Neural cell (in vitro differentiated cells): ENCODE data around the gene LEMD2. TPM values are rescaled to one million over a fixed set of nuclear protein-coding genes. Genes with fewer than 3 reads are reported as not detected.

Source experiments
- H2AFZ ChIP-seq: fragments of 200-600, 300-800 bp; sonication (generic), shearing (Covaris generic); 2 replicates; pipeline ENCODE4 v1.6.0; 2014; ENCODE audit warnings: low read depth, mild to moderate bottlenecking, antibody characterized with exemption, low read length, moderate library complexity
- H3F3A ChIP-seq: fragments of 200-600 bp; shearing (Covaris generic); 2 replicates; pipeline ENCODE4 v1.6.1; 2016; ENCODE audit warnings: mild to moderate bottlenecking, moderate library complexity, mixed read lengths, antibody characterized with exemption, low read length; ENCODE audit not compliant: insufficient read depth, poor library complexity, severe bottlenecking
- H3K27ac ChIP-seq: fragments of 200-600, 300-800 bp; sonication (generic), shearing (Covaris generic); 2 replicates; pipeline ENCODE4 v1.5.1; 2014; ENCODE audit warnings: mild to moderate bottlenecking, low read length, moderate library complexity
- H3K27me3 ChIP-seq: fragments of 300-800, 200-600 bp; sonication (generic), shearing (Covaris generic); 2 replicates; pipeline ENCODE4 v1.6.0; 2014; ENCODE audit warnings: mild to moderate bottlenecking, low read depth, low read length, moderate library complexity; ENCODE audit not compliant: insufficient read depth
- H3K36me3 ChIP-seq: fragments of 300-800, 200-600 bp; sonication (generic), shearing (Covaris generic); 2 replicates; pipeline ENCODE4 v1.5.1; 2014; ENCODE audit warnings: mild to moderate bottlenecking, antibody characterized with exemption, low read length, moderate library complexity; ENCODE audit not compliant: insufficient read depth
- H3K4me2 ChIP-seq: fragments of 300-800, 200-600 bp; sonication (generic), shearing (Covaris generic); 2 replicates; pipeline ENCODE4 v1.6.0; 2014; ENCODE audit warnings: mild to moderate bottlenecking, low read length
- H3K4me3 ChIP-seq: fragments of 300-800, 200-600 bp; sonication (generic), shearing (Covaris generic); 2 replicates; pipeline ENCODE4 v1.5.1; 2014; ENCODE audit warnings: mild to moderate bottlenecking, low read length, moderate library complexity
- H3K79me2 ChIP-seq: fragments of 200-600 bp; shearing (Covaris generic); replicated peaks from 2 replicates; pipeline ENCODE4 v1.6.0; 2014; ENCODE audit warnings: mild to moderate bottlenecking, low read length, moderate library complexity; ENCODE audit not compliant: insufficient read depth
- H3K9ac ChIP-seq: fragments of 300-800, 200-600 bp; sonication (generic), shearing (Covaris generic); 2 replicates; pipeline ENCODE4 v1.6.1; 2016; ENCODE audit warnings: mild to moderate bottlenecking, low read length, mixed read lengths
- H3K9me2 ChIP-seq: fragments of 200-600 bp; shearing (Covaris generic); 2 replicates; pipeline ENCODE4 v1.6.1; 2016; ENCODE audit warnings: mild to moderate bottlenecking, low read length, mixed read lengths; ENCODE audit not compliant: insufficient read depth
- H3K9me3 ChIP-seq: fragments of 200-600, 300-800 bp; sonication (generic), shearing (Covaris generic); 2 replicates; pipeline ENCODE4 v1.6.1; 2016; ENCODE audit warnings: mild to moderate bottlenecking, mixed run types, low read length, moderate library complexity, mixed read lengths
- H4K20me1 ChIP-seq: fragments of 200-600 bp; shearing (Covaris generic); 2 replicates; pipeline ENCODE4 v1.6.1; 2016; ENCODE audit warnings: mild to moderate bottlenecking, mixed run types; ENCODE audit not compliant: insufficient read depth
- EP300 ChIP-seq: fragments of 450-650 bp; conservative IDR thresholded peaks from 2 replicates; pipeline ENCODE4 v1.6.1; 2014; ENCODE audit warnings: antibody characterized with exemption, mild to moderate bottlenecking, moderate library complexity; ENCODE audit not compliant: poor library complexity, severe bottlenecking
- EZH2 ChIP-seq: fragments of 200-600, 300-800 bp; shearing (Covaris generic), sonication (generic); IDR thresholded peaks from 2 replicates; pipeline ENCODE4 v1.6.1; 2014; ENCODE audit warnings: antibody characterized with exemption, low read length, borderline replicate concordance, mild to moderate bottlenecking; ENCODE audit not compliant: insufficient read depth, poor library complexity, severe bottlenecking
- MXI1 ChIP-seq: fragments of 450-650 bp; conservative IDR thresholded peaks from 2 replicates; pipeline ENCODE4 v1.6.1; 2014; ENCODE audit warnings: antibody characterized with exemption, mild to moderate bottlenecking; ENCODE audit not compliant: poor library complexity, severe bottlenecking
- POLR2AphosphoS5 ChIP-seq: IDR thresholded peaks from 2 replicates; pipeline ENCODE4 v1.6.1; 2012
- RAD21 ChIP-seq: fragments of 450-650 bp; conservative IDR thresholded peaks from 2 replicates; pipeline ENCODE4 v1.6.1; 2014; ENCODE audit warnings: antibody characterized with exemption, mild to moderate bottlenecking, moderate library complexity
- SMC3 ChIP-seq: fragments of 450-650 bp; conservative IDR thresholded peaks from 2 replicates; pipeline ENCODE4 v1.6.1; 2014; ENCODE audit warnings: antibody characterized with exemption, mild to moderate bottlenecking, moderate library complexity; ENCODE audit not compliant: poor library complexity
- TAF1 ChIP-seq: IDR thresholded peaks from 2 replicates; pipeline ENCODE4 v1.6.1; 2012; ENCODE audit warnings: low read depth
- polyA plus RNA-seq: library from polyadenylated mRNA; depleted of rRNA; stranded (reverse); fragments of >200 nt; gene quantifications from 2 replicates; pipeline ENCODE4 v1.2.3, GENCODE V29; 2014
- TF ChIP-seq, protein P1 (sequence below): IDR thresholded peaks from 2 replicates; pipeline ENCODE4 v1.6.1; 2012; ENCODE audit warnings: borderline replicate concordance
- TF ChIP-seq, protein P2 (sequence below): fragments of 450-650 bp; IDR thresholded peaks from 2 replicates; pipeline ENCODE4 v1.5.1; 2014; ENCODE audit warnings: antibody characterized with exemption, mild to moderate bottlenecking, moderate library complexity; ENCODE audit not compliant: poor library complexity, severe bottlenecking

Gene LEMD2
- polyA plus RNA-seq, 1 donor from 2014 or later, result 84.6 TPM

DNA sequence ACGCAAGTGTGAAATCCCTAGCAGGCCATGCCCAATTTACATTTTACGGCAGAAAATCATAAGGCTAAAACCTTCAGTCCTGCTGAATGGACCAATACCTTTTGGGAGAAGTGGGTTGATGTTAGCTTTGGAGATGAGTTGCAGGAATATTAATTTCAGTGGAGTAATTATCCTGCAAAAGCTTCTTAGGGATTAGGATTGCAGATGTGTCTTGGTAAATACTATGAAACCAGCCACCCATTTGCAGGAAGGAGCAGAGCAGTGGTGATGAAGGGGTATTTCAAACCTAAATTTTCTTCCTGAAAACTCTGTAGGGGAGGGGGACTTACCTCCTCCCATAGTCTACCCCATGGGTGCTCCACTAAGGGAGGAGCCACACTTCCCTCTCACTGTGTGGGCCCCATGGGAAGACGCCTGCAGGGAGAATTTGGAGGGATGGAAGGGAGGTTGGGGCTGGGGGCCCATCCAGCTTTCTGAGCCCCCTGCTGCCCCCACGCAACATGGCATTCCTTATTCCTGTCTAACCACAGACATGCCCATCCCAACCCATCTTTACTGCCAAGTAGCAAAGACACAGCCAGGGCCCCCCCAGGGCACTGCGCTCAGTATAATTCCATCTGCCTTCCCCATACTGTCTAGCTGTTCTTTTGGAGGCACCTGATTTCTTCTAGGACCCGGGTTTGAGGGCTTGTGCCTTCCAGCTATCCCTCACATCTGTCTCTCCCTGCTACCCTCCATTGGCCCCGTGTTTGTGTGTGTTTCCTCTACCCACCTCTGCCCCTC is 62.8 kb downstream of the LEMD2 start:
- no peaks in the 10 kb centered on the region for H3K27me3 ChIP-seq
- H4K20me1 ChIP-seq, result no peaks in the 10 kb centered on the region
- H3K36me3 ChIP-seq, result no peaks in the 10 kb centered on the region
- no peaks in the 10 kb centered on the region for H3K9me2 ChIP-seq
- no peak overlapping the region for H3K4me2 ChIP-seq
- H3K9me3 ChIP-seq, result no peaks in the 10 kb centered on the region
- H3F3A ChIP-seq, result no peaks in the 10 kb centered on the region
- TF ChIP-seq TAF1 (no peak), EP300 (no peak), EZH2 (no peak), POLR2AphosphoS5 (no peak), SMC3 (no peak), MXI1 (no peak), RAD21 (no peak)
- TF ChIP-seq, protein P1, sequence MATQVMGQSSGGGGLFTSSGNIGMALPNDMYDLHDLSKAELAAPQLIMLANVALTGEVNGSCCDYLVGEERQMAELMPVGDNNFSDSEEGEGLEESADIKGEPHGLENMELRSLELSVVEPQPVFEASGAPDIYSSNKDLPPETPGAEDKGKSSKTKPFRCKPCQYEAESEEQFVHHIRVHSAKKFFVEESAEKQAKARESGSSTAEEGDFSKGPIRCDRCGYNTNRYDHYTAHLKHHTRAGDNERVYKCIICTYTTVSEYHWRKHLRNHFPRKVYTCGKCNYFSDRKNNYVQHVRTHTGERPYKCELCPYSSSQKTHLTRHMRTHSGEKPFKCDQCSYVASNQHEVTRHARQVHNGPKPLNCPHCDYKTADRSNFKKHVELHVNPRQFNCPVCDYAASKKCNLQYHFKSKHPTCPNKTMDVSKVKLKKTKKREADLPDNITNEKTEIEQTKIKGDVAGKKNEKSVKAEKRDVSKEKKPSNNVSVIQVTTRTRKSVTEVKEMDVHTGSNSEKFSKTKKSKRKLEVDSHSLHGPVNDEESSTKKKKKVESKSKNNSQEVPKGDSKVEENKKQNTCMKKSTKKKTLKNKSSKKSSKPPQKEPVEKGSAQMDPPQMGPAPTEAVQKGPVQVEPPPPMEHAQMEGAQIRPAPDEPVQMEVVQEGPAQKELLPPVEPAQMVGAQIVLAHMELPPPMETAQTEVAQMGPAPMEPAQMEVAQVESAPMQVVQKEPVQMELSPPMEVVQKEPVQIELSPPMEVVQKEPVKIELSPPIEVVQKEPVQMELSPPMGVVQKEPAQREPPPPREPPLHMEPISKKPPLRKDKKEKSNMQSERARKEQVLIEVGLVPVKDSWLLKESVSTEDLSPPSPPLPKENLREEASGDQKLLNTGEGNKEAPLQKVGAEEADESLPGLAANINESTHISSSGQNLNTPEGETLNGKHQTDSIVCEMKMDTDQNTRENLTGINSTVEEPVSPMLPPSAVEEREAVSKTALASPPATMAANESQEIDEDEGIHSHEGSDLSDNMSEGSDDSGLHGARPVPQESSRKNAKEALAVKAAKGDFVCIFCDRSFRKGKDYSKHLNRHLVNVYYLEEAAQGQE, result no peak
- TF ChIP-seq, protein P2, sequence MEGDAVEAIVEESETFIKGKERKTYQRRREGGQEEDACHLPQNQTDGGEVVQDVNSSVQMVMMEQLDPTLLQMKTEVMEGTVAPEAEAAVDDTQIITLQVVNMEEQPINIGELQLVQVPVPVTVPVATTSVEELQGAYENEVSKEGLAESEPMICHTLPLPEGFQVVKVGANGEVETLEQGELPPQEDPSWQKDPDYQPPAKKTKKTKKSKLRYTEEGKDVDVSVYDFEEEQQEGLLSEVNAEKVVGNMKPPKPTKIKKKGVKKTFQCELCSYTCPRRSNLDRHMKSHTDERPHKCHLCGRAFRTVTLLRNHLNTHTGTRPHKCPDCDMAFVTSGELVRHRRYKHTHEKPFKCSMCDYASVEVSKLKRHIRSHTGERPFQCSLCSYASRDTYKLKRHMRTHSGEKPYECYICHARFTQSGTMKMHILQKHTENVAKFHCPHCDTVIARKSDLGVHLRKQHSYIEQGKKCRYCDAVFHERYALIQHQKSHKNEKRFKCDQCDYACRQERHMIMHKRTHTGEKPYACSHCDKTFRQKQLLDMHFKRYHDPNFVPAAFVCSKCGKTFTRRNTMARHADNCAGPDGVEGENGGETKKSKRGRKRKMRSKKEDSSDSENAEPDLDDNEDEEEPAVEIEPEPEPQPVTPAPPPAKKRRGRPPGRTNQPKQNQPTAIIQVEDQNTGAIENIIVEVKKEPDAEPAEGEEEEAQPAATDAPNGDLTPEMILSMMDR, result no peak
- no peak overlapping the region for H3K9ac ChIP-seq
- no peak overlapping the region for H3K4me3 ChIP-seq
- no peak overlapping the region for H3K27ac ChIP-seq
- no peaks in the 10 kb centered on the region for H3K79me2 ChIP-seq
- H2AFZ ChIP-seq, result no peak overlapping the region

DNA sequence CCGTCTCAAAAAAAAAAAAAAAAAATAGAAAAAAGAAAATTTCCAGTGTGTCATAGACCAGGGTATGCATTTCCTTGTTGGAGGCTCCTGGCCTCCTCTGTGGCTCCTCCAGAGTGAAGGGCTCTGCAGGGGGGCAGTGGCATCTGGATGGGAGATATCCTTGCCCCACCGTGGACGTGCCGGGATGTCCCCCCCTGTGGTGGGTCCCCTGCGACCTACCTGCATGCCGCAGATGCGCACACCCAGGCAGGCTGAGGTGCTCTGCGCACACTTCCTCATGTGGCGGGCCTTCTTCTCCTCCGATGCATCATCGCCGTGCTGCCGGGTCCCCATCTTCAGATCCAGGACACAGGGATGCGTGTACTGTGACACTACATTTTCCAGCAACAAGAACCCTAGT is 63.7 kb downstream of the LEMD2 start:
- H3K9ac ChIP-seq, result no peak overlapping the region
- H3F3A ChIP-seq, result no peaks in the 10 kb centered on the region
- no peaks in the 10 kb centered on the region for H3K9me3 ChIP-seq
- no peaks in the 10 kb centered on the region for H3K27me3 ChIP-seq
- H3K27ac ChIP-seq, result no peak overlapping the region
- H3K36me3 ChIP-seq, result no peaks in the 10 kb centered on the region
- no peaks in the 10 kb centered on the region for H3K79me2 ChIP-seq
- H2AFZ ChIP-seq, result no peak overlapping the region
- H4K20me1 ChIP-seq, result no peaks in the 10 kb centered on the region
- H3K9me2 ChIP-seq, result no peaks in the 10 kb centered on the region
- H3K4me2 ChIP-seq, result no peak overlapping the region
- TF ChIP-seq EZH2 (no peak), MXI1 (no peak), TAF1 (no peak)
- H3K4me3 ChIP-seq, result no peak overlapping the region
